Stimulated activated CD8-positive, alpha-beta memory T cell treated with anti-CD3 and anti-CD28 coated beads, Interleukin-12 subunit alpha, Interleukin-12 subunit beta, amount 100 ng/mL, for 1 hour (primary cell): Measurements from ENCODE around the gene SPEF1.

Experiments
- DNase-seq: peaks from one replicate; pipeline ENCODE4 v3.0.0-alpha.2; 2020; ENCODE audit warnings: low read depth

Gene SPEF1

DNA sequence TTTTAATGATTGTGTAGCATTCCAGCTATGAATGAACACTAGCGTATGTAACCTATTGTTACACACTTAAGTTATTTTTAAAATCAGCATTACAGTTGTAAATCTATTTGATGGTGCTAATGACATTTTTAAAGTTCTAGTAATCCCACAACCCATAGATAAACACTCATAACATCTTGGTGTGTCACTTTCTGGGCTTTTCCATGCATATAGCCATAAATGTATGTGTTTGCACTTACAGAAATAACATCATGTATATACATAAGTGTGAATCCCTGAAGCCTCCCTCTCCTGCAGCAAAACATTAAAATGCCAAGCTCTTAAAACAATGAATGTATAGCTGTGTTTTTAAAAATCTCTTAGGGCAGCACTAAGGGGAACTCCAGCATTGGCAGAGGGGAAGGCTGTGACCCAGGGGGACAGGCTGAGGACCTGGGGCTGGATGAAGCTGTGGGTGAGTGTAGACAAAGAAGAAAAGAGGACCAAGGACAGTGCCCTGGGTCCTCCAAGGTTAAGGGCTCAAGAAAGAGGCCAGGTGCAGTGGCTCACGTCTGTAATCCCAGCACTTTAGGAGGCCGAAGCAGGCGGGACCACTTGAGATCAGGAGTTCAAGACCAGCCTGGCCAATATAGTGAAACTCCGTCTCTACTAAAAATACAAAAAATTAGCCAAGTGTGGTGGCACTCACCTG lies 6.2 kb upstream of the SPEF1 start:
- DNase-seq: no peak

- DNase-seq: peak; percentile 75
Measured at GRCh38 chr20:3786665-3787323, 5.5 kb upstream of the SPEF1 start, which contains the start of gene CENPB. TSS of gene CENPB (minus strand) at chr20:3786740. CDS start at chr20:3786483, 257 bp downstream.

- DNase-seq: no peak
Measured at GRCh38 chr20:3786126-3786484, 4.9 kb upstream of the SPEF1 start.

DNA sequence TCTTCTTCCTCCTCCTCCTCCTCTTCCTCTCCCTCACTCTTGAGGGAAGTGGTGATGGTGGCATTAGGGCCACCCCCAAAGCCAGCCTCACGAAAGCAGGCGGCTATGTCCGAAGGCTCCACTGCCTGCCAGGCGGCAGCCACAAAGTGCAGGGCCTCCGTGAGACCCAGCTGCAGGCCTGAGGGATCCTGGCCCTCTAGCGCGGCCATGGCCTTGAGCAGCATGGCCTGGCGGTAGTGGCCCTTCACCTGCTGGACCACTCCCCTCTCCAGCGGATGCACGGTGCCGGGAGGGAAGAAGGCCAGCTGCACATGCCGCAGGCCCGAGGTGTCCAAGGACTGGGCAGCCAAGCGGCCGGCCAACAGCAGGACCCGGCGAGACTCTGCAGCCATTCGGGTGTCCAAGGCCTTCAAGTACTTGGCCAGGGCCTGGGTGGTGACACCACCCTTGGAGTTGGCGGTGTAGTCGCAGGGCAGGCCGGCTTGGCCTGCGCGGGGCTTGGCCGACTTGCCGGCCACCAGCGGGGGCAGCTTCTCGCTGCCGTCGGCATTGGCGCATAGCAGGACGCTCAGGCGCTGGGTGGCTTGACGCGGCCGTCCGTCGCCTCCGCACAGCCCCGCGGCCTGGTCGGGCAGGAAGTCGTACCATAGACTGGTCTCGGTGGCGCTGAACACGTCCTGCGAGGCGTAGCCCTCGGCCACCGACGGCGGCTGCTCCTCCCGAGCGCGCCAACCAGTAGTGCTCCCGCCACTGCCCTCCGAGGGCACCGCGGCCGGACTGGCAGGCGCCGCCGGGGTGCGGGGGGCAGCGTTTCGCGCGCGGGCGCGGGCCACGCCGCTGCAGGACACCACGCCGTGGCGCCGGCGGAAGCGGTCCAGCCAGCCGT lies 4.2 kb upstream of the SPEF1 start:
- no peak for DNase-seq

GRCh38 chr20:3784863-3785239 lies 3.6 kb upstream of the SPEF1 start:
- no peak for DNase-seq

DNA sequence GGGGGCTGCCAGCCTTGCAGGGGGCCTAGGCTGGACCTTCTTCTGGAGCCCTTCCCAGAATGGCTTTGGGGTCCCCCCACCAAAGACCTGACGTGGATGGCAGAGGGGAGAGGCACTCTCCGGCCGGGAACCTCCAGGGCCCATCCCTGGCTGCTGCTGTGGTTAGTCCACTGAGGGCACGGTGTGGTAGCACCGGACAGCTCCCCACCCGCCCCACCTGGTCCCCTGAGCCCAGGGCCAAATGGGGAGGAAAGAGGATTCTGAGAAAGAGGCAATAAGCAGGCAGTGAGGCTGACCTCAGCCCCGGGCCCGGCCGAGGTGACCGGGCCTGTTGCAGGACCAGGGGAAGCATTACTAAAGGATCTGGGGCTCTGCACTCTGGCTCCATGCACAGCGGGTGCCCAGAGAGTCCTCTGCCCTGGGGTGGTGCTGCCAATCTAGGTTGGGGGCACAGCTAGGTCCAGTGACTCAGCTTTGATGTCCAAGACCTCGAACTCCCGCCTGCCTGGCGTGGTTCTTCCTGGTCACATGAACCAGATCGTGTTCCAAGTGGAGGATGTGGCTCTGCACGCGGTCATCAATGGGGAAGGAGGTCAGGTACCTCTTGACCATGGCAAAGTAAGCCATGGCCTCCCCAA lies 3.1 kb upstream of the SPEF1 start:
- DNase-seq: no peak

GRCh38 chr20:3783511-3784195 lies 2.4 kb upstream of the SPEF1 start:
- DNase-seq: no peak

GRCh38 chr20:3783068-3783489 lies 1.8 kb upstream of the SPEF1 start:
- no peak for DNase-seq

- DNase-seq: no peak
Measured at GRCh38 chr20:3782597-3782996, 1.3 kb upstream of the SPEF1 start.

DNA sequence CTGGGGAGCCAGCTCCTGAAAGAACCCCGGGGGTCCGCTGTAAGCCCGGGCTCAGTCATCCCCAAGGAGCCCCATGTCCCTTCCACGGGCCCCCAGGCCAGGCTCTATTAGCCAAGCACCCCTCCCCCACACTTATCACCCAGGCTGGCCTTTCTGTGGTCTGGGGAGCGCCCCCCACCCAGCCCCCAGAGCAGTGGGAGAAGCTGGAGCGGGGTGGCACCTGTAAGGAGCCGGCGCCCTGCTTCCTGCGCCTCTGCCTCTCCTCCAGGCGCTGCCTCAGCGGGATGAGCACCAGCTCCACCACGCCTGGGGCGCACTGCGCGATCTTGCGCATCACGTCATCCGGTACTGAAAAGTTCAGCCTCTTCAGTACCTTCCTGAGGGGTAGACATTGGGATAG lies 2.3 kb downstream of the SPEF1 start:
- no peak for DNase-seq

GRCh38 chr20:3777716-3778629 lies 3.3 kb downstream of the SPEF1 start:
- DNase-seq: no peak

DNA sequence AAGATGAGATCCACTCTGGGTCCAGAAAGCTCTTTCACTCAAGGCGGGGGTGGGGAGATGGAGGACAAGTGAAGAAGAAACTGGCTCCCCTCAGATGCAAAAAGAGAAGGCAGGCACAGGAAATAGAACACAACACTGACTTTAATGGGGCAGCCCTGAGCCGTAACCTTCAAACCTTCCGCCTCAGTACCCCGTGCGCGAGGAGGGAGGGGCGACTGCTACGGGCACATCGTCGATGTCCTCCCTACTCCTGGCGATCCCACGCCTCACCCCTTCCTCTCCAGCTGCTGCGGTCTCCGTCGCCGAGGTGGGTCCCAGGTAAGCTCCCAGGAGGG lies 3.9 kb downstream of the SPEF1 start:
- no peak for DNase-seq

GRCh38 chr20:3775457-3776108 lies 5.7 kb downstream of the SPEF1 start:
- no peak for DNase-seq

GRCh38 chr20:3771552-3772058 lies 9.6 kb downstream of the SPEF1 start:
- DNase-seq: no peak

DNA sequence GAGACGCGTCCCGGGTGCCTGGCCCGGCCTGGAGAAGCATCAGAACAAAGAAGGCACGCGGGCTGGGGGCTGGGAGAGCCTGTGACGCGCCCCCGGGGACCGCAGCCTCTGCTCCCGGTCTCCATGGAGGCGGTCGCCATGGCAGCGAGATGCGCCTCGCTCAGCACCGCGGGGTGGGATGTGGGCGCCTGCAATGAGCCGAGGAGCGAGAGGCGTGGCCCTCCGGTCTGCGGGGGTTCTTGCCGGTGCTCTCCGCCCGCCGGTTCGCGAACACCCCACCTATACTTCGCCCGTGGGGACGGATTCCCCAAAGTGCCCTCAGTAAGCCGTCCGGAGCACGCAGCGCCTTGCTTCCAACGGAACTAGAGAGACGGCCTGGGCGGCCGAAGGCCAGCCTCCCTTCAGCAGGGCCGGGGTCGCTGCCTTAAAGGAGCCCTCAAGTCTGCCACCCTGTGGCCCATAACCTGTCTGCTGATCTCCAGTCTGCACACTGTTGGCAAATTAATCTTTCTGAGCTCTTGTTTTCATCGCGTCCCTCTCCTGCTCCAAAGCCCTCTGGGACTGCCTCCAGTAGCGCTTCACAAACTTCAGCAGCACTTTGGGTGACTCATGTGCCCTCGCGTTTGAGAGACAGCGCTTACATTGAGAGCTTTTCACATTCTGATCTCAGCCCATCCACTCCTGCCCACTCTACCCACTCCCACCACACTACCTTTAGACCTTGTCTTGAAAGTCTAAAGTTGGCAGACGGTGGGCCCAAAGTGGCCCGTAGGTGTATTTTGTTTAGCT lies 12.7 kb downstream of the SPEF1 start:
- DNase-seq: peak; percentile 72

DNA sequence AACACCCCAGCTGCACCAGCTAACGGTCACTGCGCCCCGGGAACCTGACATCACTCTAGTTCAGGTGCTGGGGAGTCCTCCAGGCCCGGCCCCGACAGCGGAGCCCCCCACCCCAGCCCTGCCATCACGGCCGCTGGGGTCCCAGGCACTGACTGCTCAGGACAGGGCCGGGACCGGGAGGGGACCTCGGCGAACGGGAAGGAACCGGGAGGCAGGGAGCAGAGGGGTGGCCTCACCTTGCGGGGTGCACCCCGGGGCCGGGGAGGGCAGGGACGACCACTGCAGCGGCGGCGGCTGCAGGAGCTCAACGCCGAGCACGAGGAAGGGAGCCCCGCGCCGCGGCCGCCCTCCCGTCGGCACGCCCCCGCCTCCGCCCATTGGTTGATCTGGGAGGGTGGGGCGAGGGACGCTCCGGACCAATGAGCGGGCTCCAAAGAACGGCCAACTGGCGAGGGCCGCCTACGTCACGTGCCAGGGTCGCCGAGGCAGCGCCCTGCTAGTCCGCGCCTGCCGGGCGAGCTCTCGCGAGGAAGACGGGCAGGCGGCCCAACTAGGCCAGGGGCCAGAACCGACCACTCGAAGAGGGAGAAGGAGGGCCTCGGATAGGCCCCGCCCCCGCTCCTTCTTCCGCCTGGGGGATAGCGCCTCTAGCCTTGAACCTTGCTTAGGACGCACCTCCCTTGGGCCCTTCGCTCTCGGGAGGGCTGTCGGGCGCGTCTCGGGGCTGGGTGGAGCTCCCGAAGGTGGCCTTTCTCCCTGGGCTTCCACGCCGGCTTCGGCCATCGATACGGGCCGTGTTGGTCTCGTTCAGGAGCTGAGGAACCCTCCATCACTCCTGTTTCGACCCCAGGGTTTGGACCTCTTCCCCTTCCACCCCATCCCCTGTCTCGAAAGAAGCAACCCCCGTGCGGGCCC lies 13.6 kb downstream of the SPEF1 start, which contains the start of gene ADISSP:
Gene ADISSP, minus strand, starts transcription at position 327 of the 915 bp plus-strand sequence. CDS start 7,653 bp downstream, outside the sequence.
- peak; percentile 93 for DNase-seq

GRCh38 chr20:3767110-3767426 lies 14.2 kb downstream of the SPEF1 start:
- DNase-seq: no peak

DNA sequence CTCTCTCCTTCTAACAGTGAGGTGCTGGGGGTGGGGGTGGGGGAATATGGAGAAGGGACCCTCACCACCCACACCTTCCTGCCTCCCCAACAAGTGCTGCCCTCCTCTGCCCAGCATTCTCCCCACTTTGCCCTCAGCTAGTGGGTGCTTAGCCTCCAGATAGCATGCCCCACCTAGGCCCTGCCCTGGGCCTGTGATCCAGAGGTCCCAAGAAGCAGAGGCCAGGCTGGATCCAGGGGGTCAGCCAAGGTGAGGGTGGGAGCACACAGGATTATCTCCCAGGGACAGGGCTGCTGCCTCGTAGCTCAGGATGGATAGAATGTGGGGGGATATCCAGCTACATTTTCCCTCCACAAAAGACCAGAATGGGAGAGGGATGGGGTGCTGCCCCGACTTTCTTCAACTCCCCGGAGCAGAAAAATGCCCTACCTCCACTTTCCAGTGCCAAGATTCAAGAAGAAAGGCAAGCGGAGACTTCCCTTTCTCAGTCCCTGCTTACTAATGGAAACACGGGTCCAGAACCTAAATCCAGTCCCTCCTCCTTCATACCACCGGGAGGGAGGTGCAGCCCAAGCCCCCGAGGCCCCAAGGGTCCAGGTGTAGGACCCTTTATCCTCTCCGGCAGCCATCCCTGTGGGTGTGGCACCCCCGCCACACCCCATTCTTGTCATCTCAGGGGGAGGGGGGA lies 14.7 kb downstream of the SPEF1 start:
- no peak for DNase-seq
